Endothelial cell of umbilical vein (primary cell): ENCODE results near the gene CXCL16. TPM values are rescaled to one million over a fixed set of nuclear protein-coding genes. Genes with fewer than 3 reads are reported as not detected.

ENCODE experiments used
- BruUV-seq: library from RNA; stranded (reverse); fragments of 400-500 nt; replicated peaks from 2 replicates; lab custom pipeline; 2021; lab: Mats Ljungman, UMichigan
- CTCF ChIA-PET: fragments of 300-600, 350-600 bp; sonication (Branson Sonifier 250); formaldehyde crosslinking; loops from one replicate; lab custom pipeline; 2021; ENCODE audit warnings: antibody characterized with exemption, inconsistent platforms; lab: Charles Lee
- POLR2A ChIA-PET: fragments of 300-600, 350-600 bp; sonication (Branson Sonifier 250); formaldehyde crosslinking; loops from one replicate; lab custom pipeline; 2021; ENCODE audit warnings: antibody characterized with exemption, inconsistent platforms; lab: Charles Lee
- DNase-seq: peaks from one replicate; pipeline ENCODE4 v3.0.0-alpha.2; 2011; ENCODE audit warnings: low read depth, low spot score
- FAIRE-seq: peaks from 2 replicates; lab custom pipeline; 2011; peaks lifted over from hg19 to GRCh38; lab: Jason Lieb, UNC
- H2AFZ ChIP-seq: 2 replicates; pipeline ENCODE4 v1.6.0; 2012; ENCODE audit warnings: low read depth, low read length, control low read depth, inconsistent platforms
- H3K27ac ChIP-seq: 2 replicates; pipeline ENCODE4 v1.5.1; 2011; ENCODE audit warnings: low read depth, mild to moderate bottlenecking, control low read depth, low read length, moderate library complexity; ENCODE audit not compliant: insufficient read depth
- H3K27me3 ChIP-seq, 2 experiments: 2 replicates each; pipeline versions ENCODE4 v1.6.0 to v1.6.1; 2011; ENCODE audit warnings: low read length in 2 of 2, mixed read lengths in 1 of 2; ENCODE audit not compliant: control insufficient read depth in 2 of 2, insufficient read depth in 2 of 2
- H3K36me3 ChIP-seq, 2 experiments: 2 replicates in 1 of 2; 3 replicates in 1 of 2; pipeline ENCODE4 v1.5.1; 2011; ENCODE audit warnings: low read length in 2 of 2, mild to moderate bottlenecking in 1 of 2, moderate library complexity in 1 of 2; ENCODE audit not compliant: control insufficient read depth in 2 of 2, insufficient read depth in 2 of 2; ENCODE audit errors: extremely low read depth in 1 of 2
- H3K4me1 ChIP-seq: 3 replicates; pipeline ENCODE4 v1.5.1; 2011; ENCODE audit warnings: mild to moderate bottlenecking, low read length; ENCODE audit not compliant: control insufficient read depth, insufficient read depth; ENCODE audit errors: extremely low read depth
- H3K4me2 ChIP-seq: 2 replicates; pipeline ENCODE4 v1.6.1; 2011; ENCODE audit warnings: low read length, control low read depth, mixed read lengths; ENCODE audit not compliant: insufficient read depth
- H3K4me3 ChIP-seq, 3 experiments: fragments of 200-600 bp in 1 of 3; sonication (generic), shearing (Covaris generic) in 1 of 3; replicated peaks in 1 of 3; 2 replicates each; pipeline ENCODE4 v1.5.1; 2011 to 2016; ENCODE audit warnings: control low read depth in 3 of 3, low read length in 3 of 3, mild to moderate bottlenecking in 2 of 3, inconsistent platforms in 1 of 3, low read depth in 1 of 3, moderate library complexity in 1 of 3; ENCODE audit not compliant: insufficient read depth in 1 of 3
- H3K79me2 ChIP-seq: 2 replicates; pipeline ENCODE4 v1.6.0; 2012; ENCODE audit warnings: low read length, inconsistent platforms; ENCODE audit not compliant: control insufficient read depth, insufficient read depth
- H3K9ac ChIP-seq: replicated peaks from 2 replicates; pipeline ENCODE3; 2011; ENCODE audit warnings: low read length, control low read depth; ENCODE audit not compliant: insufficient read depth; ENCODE audit errors: extremely low read depth
- H3K9me1 ChIP-seq: replicated peaks from 3 replicates; pipeline ENCODE4 v1.6.0; 2011; ENCODE audit warnings: mild to moderate bottlenecking, low read length; ENCODE audit not compliant: control insufficient read depth, insufficient read depth; ENCODE audit errors: extremely low read depth
- H3K9me3 ChIP-seq: replicated peaks from 2 replicates; pipeline ENCODE4 v1.5.1; 2012; ENCODE audit warnings: low read length, inconsistent platforms; ENCODE audit not compliant: control insufficient read depth, insufficient read depth
- H4K20me1 ChIP-seq: replicated peaks from 2 replicates; pipeline ENCODE3; 2011; ENCODE audit warnings: mild to moderate bottlenecking, low read length; ENCODE audit not compliant: control insufficient read depth, insufficient read depth; ENCODE audit errors: extremely low read depth
- EZH2 ChIP-seq: IDR thresholded peaks from 2 replicates; pipeline ENCODE4 v1.6.1; 2012; ENCODE audit warnings: borderline replicate concordance, low read depth, mild to moderate bottlenecking, moderate library complexity, low read length, inconsistent platforms; ENCODE audit not compliant: severe bottlenecking
- FOS ChIP-seq: IDR thresholded peaks from 2 replicates; pipeline ENCODE4 v1.6.1; 2011; ENCODE audit warnings: mild to moderate bottlenecking, low read length, moderate library complexity, borderline replicate concordance; ENCODE audit not compliant: insufficient read depth
- GATA2 ChIP-seq: IDR thresholded peaks from 2 replicates; pipeline ENCODE4 v1.7.0; 2011; ENCODE audit warnings: low read depth, mild to moderate bottlenecking, moderate library complexity, mixed read lengths, low read length; ENCODE audit not compliant: insufficient read length, insufficient read depth
- JUN ChIP-seq: IDR thresholded peaks from 2 replicates; pipeline ENCODE4 v1.6.1; 2011; ENCODE audit warnings: borderline replicate concordance, low read depth; ENCODE audit not compliant: insufficient read length, insufficient read depth
- MYC ChIP-seq: IDR thresholded peaks from one replicate; pipeline ENCODE4 v1.6.1; 2011; ENCODE audit warnings: mild to moderate bottlenecking, low read depth, low read length
- POLR2AphosphoS5 ChIP-seq: IDR thresholded peaks from 2 replicates; pipeline ENCODE4 v1.6.1; 2012; ENCODE audit warnings: low read depth, mild to moderate bottlenecking, control low read depth, low read length, moderate library complexity; ENCODE audit not compliant: insufficient read depth
- dilution Hi-C: fragments of 300-500 bp; cut with MboI; formaldehyde crosslinking; loops from one replicate; pipeline ENCODE4 v1.15.0; 2019; ENCODE audit warnings: low sequenced_read_pairs; ENCODE audit not compliant: extremely low pct_ligation_motif_present
- intact Hi-C: fragments of 100-400 bp; cut with micrococcal nuclease; formaldehyde crosslinking; loops from one replicate; pipeline ENCODE4 v1.10.0; 2022
- polyA plus RNA-seq, 4 experiments: library from polyadenylated mRNA; depleted of rRNA in 3 of 4; stranded (reverse) in 3 of 4; unstranded in 1 of 4; fragments of >200 nt; gene quantifications; 2 replicates each; pipeline versions ENCODE4 v1.2.1 to v1.2.3, GENCODE V29; 2011 to 2012; ENCODE audit warnings: missing spikeins in 1 of 4
- total RNA-seq: library from RNA; stranded (reverse); gene quantifications from 2 replicates; pipeline ENCODE4 v1.2.3, GENCODE V29; 2021
- TF ChIP-seq, protein P1 (sequence below), 2 donors: IDR thresholded peaks; 1 replicate in 1 of 2; 2 replicates in 1 of 2; pipeline ENCODE4 v1.5.1; 2011; ENCODE audit warnings: low read length in 2 of 2, mild to moderate bottlenecking in 2 of 2, moderate library complexity in 2 of 2, control low read depth in 1 of 2, inconsistent platforms in 1 of 2, low read depth in 1 of 2; ENCODE audit not compliant: insufficient read depth in 1 of 2; ENCODE audit errors: extremely low read depth in 1 of 2

Gene CXCL16
- total and polyA plus RNA-seq, 2 donors (not counting 3 experiments of a cell fraction or from before 2014, with no cell fraction given): 4.8 to 6.1 TPM

DNA sequence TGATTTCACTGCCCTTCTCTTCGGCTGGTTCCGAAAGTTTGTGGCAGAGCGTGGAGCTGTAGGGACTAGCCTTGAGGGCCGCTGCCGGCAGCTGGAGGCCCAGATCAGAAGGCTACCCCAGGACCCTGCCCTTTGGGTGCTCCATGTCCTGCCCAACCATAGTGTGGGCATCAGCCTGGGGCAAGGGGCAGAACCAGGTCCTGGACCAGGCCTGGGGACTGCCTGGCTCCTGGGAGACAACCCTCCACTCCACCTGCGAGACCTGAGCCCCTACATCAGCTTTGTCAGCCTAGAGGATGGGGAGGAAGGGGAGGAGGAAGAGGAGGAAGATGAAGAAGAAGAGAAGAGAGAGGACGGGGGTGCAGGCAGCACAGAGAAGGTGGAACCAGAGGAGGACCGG, 856 bp upstream of the CXCL16 start:
- dilution Hi-C loops: no loop called here
- H3K9me3 ChIP-seq: no peaks in the 10 kb centered on the region
- no peak for TF ChIP-seq MYC
- no peak for TF ChIP-seq EZH2
- TF ChIP-seq FOS: no peak
- TF ChIP-seq GATA2: no peak
- TF ChIP-seq JUN: no peak
- TF ChIP-seq, protein P1, sequence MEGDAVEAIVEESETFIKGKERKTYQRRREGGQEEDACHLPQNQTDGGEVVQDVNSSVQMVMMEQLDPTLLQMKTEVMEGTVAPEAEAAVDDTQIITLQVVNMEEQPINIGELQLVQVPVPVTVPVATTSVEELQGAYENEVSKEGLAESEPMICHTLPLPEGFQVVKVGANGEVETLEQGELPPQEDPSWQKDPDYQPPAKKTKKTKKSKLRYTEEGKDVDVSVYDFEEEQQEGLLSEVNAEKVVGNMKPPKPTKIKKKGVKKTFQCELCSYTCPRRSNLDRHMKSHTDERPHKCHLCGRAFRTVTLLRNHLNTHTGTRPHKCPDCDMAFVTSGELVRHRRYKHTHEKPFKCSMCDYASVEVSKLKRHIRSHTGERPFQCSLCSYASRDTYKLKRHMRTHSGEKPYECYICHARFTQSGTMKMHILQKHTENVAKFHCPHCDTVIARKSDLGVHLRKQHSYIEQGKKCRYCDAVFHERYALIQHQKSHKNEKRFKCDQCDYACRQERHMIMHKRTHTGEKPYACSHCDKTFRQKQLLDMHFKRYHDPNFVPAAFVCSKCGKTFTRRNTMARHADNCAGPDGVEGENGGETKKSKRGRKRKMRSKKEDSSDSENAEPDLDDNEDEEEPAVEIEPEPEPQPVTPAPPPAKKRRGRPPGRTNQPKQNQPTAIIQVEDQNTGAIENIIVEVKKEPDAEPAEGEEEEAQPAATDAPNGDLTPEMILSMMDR (IDR thresholded peaks at IDR 0.05; ENCODE audit: extremely low read depth in 1 of 2, insufficient read depth in 1 of 2, low read depth in 1 of 2, low read length in 2 of 2): no peak
- peaks cover 13% of the 10 kb centered on the region for H3K4me1 ChIP-seq
- CTCF ChIA-PET: interaction anchor here (0.9 kb wide), 1 partner anchor 9 kb away, joined by 3 read pairs; the partner anchor contains the start of gene MED11
- no peak overlapping the region for H3K4me3 ChIP-seq
- H3K4me2 ChIP-seq: no peak overlapping the region
- no peak overlapping the region for H3K27ac ChIP-seq
- H4K20me1 ChIP-seq: no peaks in the 10 kb centered on the region
- no peak overlapping the region for H2AFZ ChIP-seq
- intact Hi-C loops: no loop called here
- no peaks in the 10 kb centered on the region for H3K9me1 ChIP-seq
- no peaks in the 10 kb centered on the region for H3K36me3 ChIP-seq
- H3K27me3 ChIP-seq: peaks cover 9 to 14% of the 10 kb centered on the region in 2 experiments
- POLR2A ChIA-PET: no interaction called here
- FAIRE-seq: no peak
- DNase-seq: no peak
- no TSS peak for BruUV-seq
- H3K9ac ChIP-seq: no peak overlapping the region
- H3K79me2 ChIP-seq: no peaks in the 10 kb centered on the region

DNA sequence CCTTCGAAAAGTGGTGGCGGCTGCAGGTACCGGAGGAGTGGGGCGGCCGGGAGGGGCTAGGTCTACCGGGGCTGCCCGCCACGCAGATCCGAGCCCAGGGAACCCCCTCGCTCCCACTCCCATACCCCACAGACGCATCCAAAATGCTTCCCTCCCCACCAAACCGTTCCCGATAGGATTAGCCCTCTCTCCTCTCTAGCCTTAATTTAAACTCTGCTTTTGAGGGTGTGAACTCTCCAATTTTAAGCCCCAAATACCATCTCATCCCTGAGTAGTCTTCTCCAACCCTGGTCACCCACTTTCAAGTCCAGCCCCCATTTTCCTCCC, 260 bp upstream of the CXCL16 start:
- ChIA-PET CTCF (no interaction called here), POLR2A (no interaction called here)
- Histone ChIP-seq H3K27me3 (peaks cover 9 to 11% of the 10 kb centered on the region in 2 experiments), H4K20me1 (no peaks in the 10 kb centered on the region), H2AFZ (peak overlapping the region; percentile 71), H3K9me1 (no peaks in the 10 kb centered on the region), H3K4me3 (peak overlapping the region; percentile 31 to 53 (median 47)), H3K36me3 (no peaks in the 10 kb centered on the region), H3K9me3 (no peaks in the 10 kb centered on the region), H3K4me2 (peak overlapping the region; percentile 66), H3K79me2 (no peaks in the 10 kb centered on the region), H3K27ac (no peak overlapping the region), H3K9ac (no peak overlapping the region), H3K4me1 (peaks cover 13% of the 10 kb centered on the region)
- DNase-seq (no peak), FAIRE-seq (no peak)
- intact Hi-C loops: no loop called here
- BruUV-seq: no TSS peak
- TF ChIP-seq EZH2 (peak; percentile 11), POLR2AphosphoS5 (no peak)
- dilution Hi-C loops: no loop called here
